Left renal pelvis (tissue), 4 donors: ENCODE results near the gene RS1. TPM values are rescaled to one million over a fixed set of nuclear protein-coding genes. Genes with fewer than 3 reads are reported as not detected.

ENCODE experiments used
- DNase-seq, 4 donors: peaks; one replicate each; pipeline ENCODE4 v3.0.0-alpha.2; 2013; ENCODE audit warnings: low read depth in 4 of 4, low spot score in 3 of 4
- polyA plus RNA-seq, 4 donors: library from polyadenylated mRNA; unstranded; fragments of 120-200 nt; gene quantifications; one replicate each; pipeline ENCODE4 v1.2.1, GENCODE V29; 2013; ENCODE audit not compliant: insufficient read length in 4 of 4

RS1 gene
- polyA plus RNA-seq, 4 donors, result 0.10 to 0.15 TPM; not detected in 2

DNA sequence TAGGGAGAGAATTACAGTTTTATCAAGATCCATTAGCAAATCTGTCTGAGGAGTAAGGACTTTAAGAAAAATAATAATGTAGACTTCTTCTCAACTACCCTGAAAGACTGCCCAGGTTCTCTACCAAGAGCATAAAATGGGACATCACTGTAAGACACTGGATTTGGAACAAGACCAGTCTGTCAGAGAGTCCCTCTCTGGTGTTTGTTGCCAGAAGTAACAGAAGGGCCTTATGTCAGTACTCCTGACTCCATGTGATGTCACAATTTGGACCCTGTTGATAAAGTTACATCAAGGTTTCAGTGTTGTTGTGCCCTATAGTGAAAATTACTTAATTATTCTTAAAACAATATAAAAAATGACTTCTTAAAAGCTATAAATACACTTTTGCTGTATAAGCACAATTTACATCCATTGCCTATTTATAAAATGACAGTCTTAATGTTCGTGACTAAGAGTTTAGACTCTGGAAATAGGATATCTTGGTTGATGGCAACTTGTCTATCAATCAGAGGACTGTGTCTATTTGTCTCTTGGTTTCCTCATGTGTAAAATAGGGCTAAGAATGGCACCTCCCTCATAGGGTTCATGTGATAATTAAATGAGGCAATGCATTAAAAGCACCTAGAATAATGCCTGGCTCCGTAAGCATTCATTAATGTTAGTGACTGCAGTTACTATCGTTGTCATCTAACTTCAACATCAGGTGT lies 57.8 kb downstream of the RS1 start:
- DNase-seq, result no peak

DNA sequence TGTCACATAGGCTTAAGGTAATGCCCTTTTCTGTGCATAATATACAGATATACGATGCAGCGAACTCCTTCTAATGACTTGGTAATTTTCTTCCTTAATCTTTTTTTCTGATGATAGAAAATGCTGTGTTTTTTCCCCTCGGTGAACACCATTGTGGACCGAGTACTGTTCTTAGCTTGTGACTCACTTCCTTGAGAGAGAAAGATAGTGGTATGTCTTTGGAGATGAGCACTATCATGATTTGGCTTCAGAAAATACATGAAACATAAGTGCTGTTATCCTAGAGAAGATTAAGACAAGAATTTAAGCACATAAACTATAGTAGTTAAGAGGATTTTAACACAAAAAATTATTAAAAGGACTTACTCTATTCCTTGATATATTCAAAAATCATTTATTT lies 63.9 kb downstream of the RS1 start:
- no peak for DNase-seq

DNA sequence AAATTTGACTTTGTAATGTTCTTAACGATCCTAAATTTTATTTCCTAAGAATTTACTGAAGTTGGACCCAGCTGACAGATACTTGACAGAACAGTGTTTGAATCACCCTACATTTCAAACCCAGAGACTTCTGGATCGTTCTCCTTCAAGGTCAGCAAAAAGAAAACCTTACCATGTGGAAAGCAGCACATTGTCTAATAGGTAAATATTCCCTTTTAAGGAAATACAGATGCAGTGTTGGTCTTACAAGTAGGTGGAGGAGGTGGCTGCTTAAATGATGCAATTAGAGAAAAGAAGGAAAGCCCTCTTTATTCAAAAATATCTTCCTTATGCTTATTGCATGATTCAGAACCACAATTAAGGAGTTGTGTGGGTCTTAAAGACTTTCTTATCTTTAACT lies 73.5 kb downstream of the RS1 start:
- no peak for DNase-seq

DNA sequence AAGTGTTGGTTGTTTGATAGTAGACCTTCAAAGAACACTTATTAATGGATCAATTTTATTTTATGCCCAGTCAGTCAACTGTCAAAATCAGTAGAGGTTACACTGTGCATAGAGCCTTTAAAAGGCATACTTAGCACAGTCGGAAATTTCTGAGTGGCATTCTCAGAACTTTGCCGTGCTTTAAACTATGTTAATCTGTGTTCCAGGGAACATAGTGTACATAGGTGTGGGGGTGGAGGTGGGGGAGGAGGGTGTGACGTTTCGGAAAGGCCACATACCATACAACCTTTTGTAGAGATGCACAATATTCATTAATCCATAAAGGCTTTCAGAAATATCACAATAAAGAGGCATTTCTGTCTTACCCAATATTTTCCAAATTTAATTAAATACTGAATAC lies 75.8 kb downstream of the RS1 start:
- no peak for DNase-seq

DNA sequence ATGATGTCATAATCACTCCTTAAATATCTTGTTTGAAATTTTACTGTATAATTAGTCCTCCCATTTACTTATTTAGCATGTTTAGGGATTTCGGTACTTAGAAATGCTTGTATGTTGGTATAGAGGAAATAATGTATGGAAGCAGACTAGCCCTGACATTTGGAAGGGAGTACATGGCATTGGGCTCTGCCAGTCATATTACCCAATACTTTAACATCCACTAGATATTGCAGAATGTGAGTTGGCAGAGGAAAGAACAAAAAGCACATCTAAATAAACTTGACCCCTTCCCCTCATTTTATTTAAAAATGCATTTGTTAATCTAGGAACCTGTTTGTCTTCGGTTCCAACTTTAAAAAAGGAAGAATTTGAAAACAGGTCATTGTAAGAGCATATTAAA lies 77.8 kb downstream of the RS1 start:
- DNase-seq, result no peak

DNA sequence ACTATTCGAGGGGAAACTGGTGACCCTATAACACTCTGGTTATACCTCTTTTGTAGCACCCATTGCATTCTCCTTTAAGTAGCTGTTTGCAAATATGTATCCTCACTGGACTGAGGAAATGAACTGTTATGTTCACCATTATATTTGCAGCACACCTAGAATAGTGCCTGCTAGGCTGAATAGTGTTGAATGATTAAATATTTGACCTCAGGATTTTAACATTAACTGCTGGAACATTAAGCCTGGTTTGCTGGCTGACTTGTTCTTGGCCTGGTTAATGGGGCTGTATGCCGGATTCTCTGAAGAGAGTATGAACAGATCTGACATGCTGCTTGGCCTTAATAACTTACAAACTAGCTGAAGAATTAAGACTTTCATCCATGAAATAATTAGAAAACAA lies 80.1 kb downstream of the RS1 start:
- DNase-seq, result no peak

Other genes with a start within 250 kb of the RS1 start
- 10 to 100 TPM; 13.5 to 17.0 (median 16.2) TPM for gene CDKL5, start 246.5 kb downstream of the RS1 start, polyA plus RNA-seq
- 1 to 10 TPM in 1 of 4 donors, under 1 TPM in 3; 0.34 to 1.3 (median 0.60) TPM for gene PPEF1, start 35.5 kb upstream of the RS1 start, polyA plus RNA-seq